HFF-Myc (cell line): ENCODE data around the gene MYLK.
A peak's percentile ranks its signal among the peaks of the same experiment; 100 is the strongest.
"Not testable (repeated sequence)": the region's sequence is repeated elsewhere in the genome, so short reads cannot be mapped to it uniquely, and the experiment has no call there.

ENCODE experiments used
- DNase-seq: peaks from one replicate; pipeline ENCODE4 v3.0.0-alpha.2; 2011; ENCODE audit warnings: low read depth; ENCODE audit errors: extremely low read depth
- H3K4me3 ChIP-seq: replicated peaks from 2 replicates; pipeline ENCODE4 v1.5.1; 2011; ENCODE audit warnings: low read depth, mild to moderate bottlenecking, control low read depth, low read length
- TF ChIP-seq, protein P1 (sequence below): IDR thresholded peaks from 2 replicates; pipeline ENCODE4 v1.5.1; 2012; ENCODE audit warnings: mild to moderate bottlenecking, low read depth, low read length, control low read depth; ENCODE audit errors: missing control alignments

Gene MYLK

GRCh38 chr3:123720638-123721037, 163.5 kb downstream of the MYLK start:
- no peak for DNase-seq
- TF ChIP-seq, protein P1, sequence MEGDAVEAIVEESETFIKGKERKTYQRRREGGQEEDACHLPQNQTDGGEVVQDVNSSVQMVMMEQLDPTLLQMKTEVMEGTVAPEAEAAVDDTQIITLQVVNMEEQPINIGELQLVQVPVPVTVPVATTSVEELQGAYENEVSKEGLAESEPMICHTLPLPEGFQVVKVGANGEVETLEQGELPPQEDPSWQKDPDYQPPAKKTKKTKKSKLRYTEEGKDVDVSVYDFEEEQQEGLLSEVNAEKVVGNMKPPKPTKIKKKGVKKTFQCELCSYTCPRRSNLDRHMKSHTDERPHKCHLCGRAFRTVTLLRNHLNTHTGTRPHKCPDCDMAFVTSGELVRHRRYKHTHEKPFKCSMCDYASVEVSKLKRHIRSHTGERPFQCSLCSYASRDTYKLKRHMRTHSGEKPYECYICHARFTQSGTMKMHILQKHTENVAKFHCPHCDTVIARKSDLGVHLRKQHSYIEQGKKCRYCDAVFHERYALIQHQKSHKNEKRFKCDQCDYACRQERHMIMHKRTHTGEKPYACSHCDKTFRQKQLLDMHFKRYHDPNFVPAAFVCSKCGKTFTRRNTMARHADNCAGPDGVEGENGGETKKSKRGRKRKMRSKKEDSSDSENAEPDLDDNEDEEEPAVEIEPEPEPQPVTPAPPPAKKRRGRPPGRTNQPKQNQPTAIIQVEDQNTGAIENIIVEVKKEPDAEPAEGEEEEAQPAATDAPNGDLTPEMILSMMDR, result no peak
- no peak overlapping the region for H3K4me3 ChIP-seq

DNA sequence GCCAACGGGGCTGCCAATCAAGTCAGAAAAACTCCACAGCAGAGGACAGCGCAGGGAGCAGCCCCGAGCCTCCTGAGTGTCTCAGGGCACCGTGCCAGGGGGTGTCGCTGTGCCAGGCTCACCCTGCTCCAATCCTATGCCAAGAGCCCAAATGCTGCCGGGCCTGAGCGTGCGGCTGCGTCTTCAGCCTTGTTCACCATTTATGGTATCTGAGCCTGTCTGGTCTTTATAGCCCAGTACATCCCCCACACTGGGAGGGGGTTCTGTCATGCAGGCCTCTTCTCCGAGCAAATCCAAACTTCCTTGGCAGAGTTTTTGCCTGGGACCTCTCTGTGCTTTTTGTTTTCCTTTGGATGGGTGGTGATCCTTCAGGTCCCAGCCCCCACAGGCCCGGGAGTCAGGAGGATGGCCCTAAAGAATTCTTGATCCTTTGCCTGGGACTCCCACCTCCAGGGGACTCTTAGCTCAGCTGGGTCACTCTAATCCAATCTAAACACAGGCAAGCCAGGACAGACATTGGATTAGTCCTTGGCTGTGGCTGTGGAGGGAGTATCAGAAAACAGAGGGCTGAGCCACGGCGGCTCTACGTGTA, 164.2 kb downstream of the MYLK start:
- DNase-seq, result no peak
- H3K4me3 ChIP-seq, result no peak overlapping the region
- TF ChIP-seq, protein P1, result no peak

DNA sequence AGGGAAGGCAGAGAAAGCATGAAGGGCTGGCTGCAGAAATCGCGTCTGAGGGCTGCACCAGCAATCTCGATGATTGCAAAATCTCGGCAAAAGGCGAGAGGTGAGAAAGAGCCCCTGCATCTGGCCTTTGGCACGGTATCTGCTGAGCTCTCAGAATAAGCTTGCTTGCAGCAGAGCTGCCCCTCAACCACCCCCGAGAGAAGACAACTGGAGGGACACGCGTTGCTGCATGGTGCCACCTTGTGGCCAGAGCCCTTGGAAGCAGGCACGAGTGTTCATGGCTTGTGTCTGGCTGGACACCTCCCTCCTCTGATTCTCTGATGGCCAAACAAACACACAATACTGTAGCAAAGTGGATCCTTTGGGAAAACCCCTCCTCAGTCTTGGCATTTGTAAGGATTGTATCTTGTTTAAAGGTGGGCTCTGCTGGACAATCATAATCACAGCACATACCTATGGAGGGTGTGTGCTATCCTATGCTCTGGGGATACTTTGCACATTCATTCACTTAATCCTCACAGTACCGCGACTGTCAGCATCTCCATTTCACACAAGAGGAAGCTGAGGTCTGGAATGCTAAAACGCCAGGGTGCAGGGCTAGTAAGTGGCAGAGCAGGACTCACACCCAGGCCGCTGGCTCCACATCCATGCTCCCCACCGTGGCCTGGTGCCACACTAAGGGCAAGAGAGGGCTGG, 164.9 kb downstream of the MYLK start:
- TF ChIP-seq, protein P1, result peak; percentile 72
- not testable (repeated sequence) for DNase-seq, H3K4me3 ChIP-seq

DNA sequence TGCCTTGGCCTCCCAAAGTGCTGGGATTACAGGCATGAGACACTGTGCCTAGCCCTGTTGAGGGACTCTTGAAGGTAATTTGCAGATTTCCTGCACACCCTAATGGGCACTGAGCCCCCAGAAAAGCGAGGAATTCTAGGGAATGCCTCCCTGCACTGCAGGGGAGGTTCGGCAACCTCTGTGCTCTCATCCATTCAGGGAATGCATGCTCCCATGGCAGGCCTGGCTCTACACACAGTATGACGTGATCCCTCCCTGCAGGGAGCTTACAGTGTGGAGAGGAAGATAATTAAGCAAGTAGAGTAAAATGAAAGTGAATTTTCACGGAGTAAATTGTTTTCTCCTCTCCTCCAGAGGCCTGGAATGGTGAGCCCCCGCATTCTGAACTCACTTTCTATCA, 166.0 kb downstream of the MYLK start:
- TF ChIP-seq, protein P1, result no peak
- DNase-seq, result no peak
- H3K4me3 ChIP-seq, result no peak overlapping the region

DNA sequence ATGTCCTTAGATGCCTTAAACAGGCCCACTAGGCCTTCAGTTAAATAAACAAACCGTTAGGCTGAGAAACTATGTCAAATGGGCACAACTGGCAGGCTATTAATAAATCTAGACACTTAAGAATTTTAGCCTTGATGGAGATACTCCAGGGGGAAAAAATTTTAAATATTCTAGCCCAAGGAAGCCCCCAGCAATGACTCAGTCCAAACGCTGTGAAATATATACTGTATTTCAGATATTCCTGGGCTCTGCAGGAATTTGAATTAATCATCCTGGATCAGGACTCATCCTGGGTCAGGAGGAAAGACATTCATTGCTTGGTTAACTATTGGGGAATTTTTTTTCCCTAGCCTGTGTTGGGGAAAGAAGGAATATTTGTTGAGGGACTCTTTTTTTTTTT, 166.7 kb downstream of the MYLK start:
- DNase-seq, H3K4me3 ChIP-seq: not testable (repeated sequence)

- no peak overlapping the region for H3K4me3 ChIP-seq
- TF ChIP-seq, protein P1, result no peak
- no peak for DNase-seq
Measured at GRCh38 chr3:123716411-123716810, 167.7 kb downstream of the MYLK start.

DNA sequence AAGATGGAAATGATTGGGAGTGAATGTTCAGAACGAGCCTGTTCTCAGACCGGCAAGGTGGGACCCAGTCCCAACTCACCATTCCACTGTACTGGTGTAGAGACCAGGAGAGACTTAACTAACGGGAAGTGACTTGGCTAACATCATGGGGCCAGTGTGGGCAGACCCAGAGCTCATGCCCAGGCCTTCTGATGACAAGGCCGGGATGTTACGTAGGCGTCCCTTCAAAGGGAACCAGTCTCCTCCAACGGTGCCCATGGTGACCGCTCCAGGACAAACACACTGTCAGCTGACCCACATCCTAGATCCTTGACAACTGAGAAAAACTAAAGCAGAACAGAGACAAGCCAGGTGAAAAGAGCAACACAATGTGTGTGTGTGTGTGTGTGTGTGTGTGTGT, 170.9 kb downstream of the MYLK start:
- DNase-seq, result no peak
- TF ChIP-seq, protein P1, result no peak

More for the DNA sequence above, 170.9 kb downstream of the MYLK start:
- H3K4me3 ChIP-seq, result no peak overlapping the region
